ENCODE data around the gene SH3PXD2A. TPM values are rescaled to one million over a fixed set of nuclear protein-coding genes. Genes with fewer than 3 reads are reported as not detected.

Gene SH3PXD2A
- total RNA-seq, 2 experiments from 2014 or later = 6.5 to 7.4 TPM

- Mint-ChIP-seq H3K27ac (no peak overlapping the region), H3K9me3 (no peaks in the 10 kb centered on the region), H3K4me1 (ENCODE audit: low read depth) (no peaks in the 10 kb centered on the region), H3K36me3 (ENCODE audit: low read depth) (no peaks in the 10 kb centered on the region), H3K27me3 (no peaks in the 10 kb centered on the region), H3K4me3 (no peak overlapping the region)
- no peak for DNase-seq
- TF ChIP-seq CTCF (IDR thresholded peaks at IDR 0.05) = no peak
- ATAC-seq = no peak
- CTCF ChIA-PET = interaction anchor here (1.1 kb wide), 1 partner anchor 160 kb away, joined by 3 read pairs; no protein-coding TSS in a partner anchor
- POLR2A ChIA-PET = no interaction called here
- intact Hi-C loops (cut with micrococcal nuclease) = no loop called here
Measured at GRCh38 chr10:103872137-103872931, 17.0 kb upstream of the SH3PXD2A start.

GRCh38 chr10:103871006-103871405 is 15.6 kb upstream of the SH3PXD2A start:
- intact Hi-C loops (cut with micrococcal nuclease) = no loop called here
- ATAC-seq = no peak
- no peaks in the 10 kb centered on the region for H3K27me3 Mint-ChIP-seq
- DNase-seq = no peak
- ChIA-PET CTCF (interaction anchor here (1.1 kb wide), 1 partner anchor 159 kb away, joined by 3 read pairs; no protein-coding TSS in a partner anchor), POLR2A (no interaction called here)
- no peak for TF ChIP-seq CTCF (IDR thresholded peaks at IDR 0.05)
- H3K36me3 Mint-ChIP-seq (ENCODE audit: low read depth) = no peaks in the 10 kb centered on the region
- no peak overlapping the region for H3K27ac Mint-ChIP-seq
- no peaks in the 10 kb centered on the region for H3K4me1 Mint-ChIP-seq (ENCODE audit: low read depth)
- H3K9me3 Mint-ChIP-seq = no peaks in the 10 kb centered on the region
- no peak overlapping the region for H3K4me3 Mint-ChIP-seq

- peaks cover 1% of the 10 kb centered on the region for H3K36me3 Mint-ChIP-seq (ENCODE audit: low read depth)
- no peak overlapping the region for H3K27ac Mint-ChIP-seq
Measured at GRCh38 chr10:103870516-103870915, 15.1 kb upstream of the SH3PXD2A start.

GRCh38 chr10:103869336-103869735 is 14.0 kb upstream of the SH3PXD2A start:
- no peak for ATAC-seq
- Mint-ChIP-seq H3K27ac (no peak overlapping the region), H3K36me3 (ENCODE audit: low read depth) (peaks cover 1% of the 10 kb centered on the region), H3K27me3 (no peaks in the 10 kb centered on the region), H3K4me3 (no peak overlapping the region), H3K4me1 (ENCODE audit: low read depth) (no peaks in the 10 kb centered on the region), H3K9me3 (peaks cover 10% of the 10 kb centered on the region)
- CTCF ChIA-PET = interaction anchor here (1.0 to 1.6 kb wide), 3 partner anchors 16 to 183 kb away, joined by 3 to 5 read pairs (median 4); no protein-coding TSS in a partner anchor
- TF ChIP-seq CTCF (IDR thresholded peaks at IDR 0.05) = no peak
- intact Hi-C loops (cut with micrococcal nuclease) = no loop called here
- peak; percentile 28 for DNase-seq
- POLR2A ChIA-PET = no interaction called here

More at GRCh38 chr10:103870516-103870915, 15.1 kb upstream of the SH3PXD2A start:
- DNase-seq = no peak
- TF ChIP-seq CTCF (IDR thresholded peaks at IDR 0.05) = no peak
- Mint-ChIP-seq H3K9me3 (peaks cover 2% of the 10 kb centered on the region), H3K27me3 (no peaks in the 10 kb centered on the region), H3K4me3 (no peak overlapping the region), H3K4me1 (ENCODE audit: low read depth) (no peaks in the 10 kb centered on the region)
- ATAC-seq = no peak
- intact Hi-C loops (cut with micrococcal nuclease) = no loop called here
- POLR2A ChIA-PET = no interaction called here
- CTCF ChIA-PET = no interaction called here

GRCh38 chr10:103868200-103868599 is 12.8 kb upstream of the SH3PXD2A start:
- DNase-seq (no peak), ATAC-seq (no peak)
- intact Hi-C loops (cut with micrococcal nuclease) = no loop called here
- TF ChIP-seq CTCF (IDR thresholded peaks at IDR 0.05) = no peak
- H3K9me3 Mint-ChIP-seq = peaks cover 14% of the 10 kb centered on the region
- no peaks in the 10 kb centered on the region for H3K4me1 Mint-ChIP-seq (ENCODE audit: low read depth)
- POLR2A ChIA-PET = no interaction called here
- CTCF ChIA-PET = interaction anchor here (0.6 to 1.8 kb wide), 4 partner anchors 20 to 182 kb away, joined by 4 to 5 read pairs (median 4); no protein-coding TSS in a partner anchor
- no peak overlapping the region for H3K27ac Mint-ChIP-seq
- H3K4me3 Mint-ChIP-seq = no peak overlapping the region
- no peaks in the 10 kb centered on the region for H3K27me3 Mint-ChIP-seq
- peaks cover 7% of the 10 kb centered on the region for H3K36me3 Mint-ChIP-seq (ENCODE audit: low read depth)

Data from activated CD8-positive, alpha-beta T cell treated with anti-CD3 and anti-CD28 coated beads for 36 hours (primary cell).